ENCODE data around the gene RPL7L1.
"Not testable (repeated sequence)": the region's sequence is repeated elsewhere in the genome, so short reads cannot be mapped to it uniquely, and the experiment has no call there.

Gene RPL7L1

DNA sequence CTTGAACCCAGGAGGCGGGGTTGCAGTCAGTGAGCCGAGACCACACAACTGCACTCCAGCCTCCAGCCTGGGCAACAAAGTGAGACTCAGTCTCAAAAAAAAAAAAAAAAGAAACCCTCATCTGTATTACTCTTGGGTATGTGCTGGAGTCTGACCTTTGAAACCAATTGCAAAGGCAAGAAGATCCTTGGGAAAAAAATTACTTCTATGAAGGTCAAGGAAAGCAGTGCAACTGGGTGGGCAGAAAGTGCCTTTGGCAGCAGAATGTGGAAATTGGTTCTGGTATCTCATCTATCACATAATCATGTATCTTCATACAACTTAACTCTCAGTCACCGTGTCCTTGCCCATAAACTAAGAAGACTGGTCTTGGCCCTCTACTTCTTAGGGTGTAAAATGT, 7.7 kb upstream of the RPL7L1 start:
- DNase-seq (ENCODE audit: extremely low spot score): no peak
- POLR2A ChIA-PET: no interaction called here
- CTCF ChIA-PET: no interaction called here
- TF ChIP-seq, protein P1, sequence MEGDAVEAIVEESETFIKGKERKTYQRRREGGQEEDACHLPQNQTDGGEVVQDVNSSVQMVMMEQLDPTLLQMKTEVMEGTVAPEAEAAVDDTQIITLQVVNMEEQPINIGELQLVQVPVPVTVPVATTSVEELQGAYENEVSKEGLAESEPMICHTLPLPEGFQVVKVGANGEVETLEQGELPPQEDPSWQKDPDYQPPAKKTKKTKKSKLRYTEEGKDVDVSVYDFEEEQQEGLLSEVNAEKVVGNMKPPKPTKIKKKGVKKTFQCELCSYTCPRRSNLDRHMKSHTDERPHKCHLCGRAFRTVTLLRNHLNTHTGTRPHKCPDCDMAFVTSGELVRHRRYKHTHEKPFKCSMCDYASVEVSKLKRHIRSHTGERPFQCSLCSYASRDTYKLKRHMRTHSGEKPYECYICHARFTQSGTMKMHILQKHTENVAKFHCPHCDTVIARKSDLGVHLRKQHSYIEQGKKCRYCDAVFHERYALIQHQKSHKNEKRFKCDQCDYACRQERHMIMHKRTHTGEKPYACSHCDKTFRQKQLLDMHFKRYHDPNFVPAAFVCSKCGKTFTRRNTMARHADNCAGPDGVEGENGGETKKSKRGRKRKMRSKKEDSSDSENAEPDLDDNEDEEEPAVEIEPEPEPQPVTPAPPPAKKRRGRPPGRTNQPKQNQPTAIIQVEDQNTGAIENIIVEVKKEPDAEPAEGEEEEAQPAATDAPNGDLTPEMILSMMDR (IDR thresholded peaks at IDR 0.05; ENCODE audit: control extremely low read depth, extremely low read depth, low read depth, missing control alignments): no peak

GRCh38 chr6:42873313-42873712, 6.1 kb upstream of the RPL7L1 start:
- ChIA-PET CTCF (interaction anchor here (0.9 to 1.4 kb wide), 4 partner anchors 26 to 211 kb away, joined by 3 read pairs; no protein-coding TSS in a partner anchor), POLR2A (no interaction called here)
- no peak for DNase-seq (ENCODE audit: extremely low spot score)
- TF ChIP-seq, protein P1 (IDR thresholded peaks at IDR 0.05; ENCODE audit: control extremely low read depth, extremely low read depth, low read depth, missing control alignments): no peak

DNA sequence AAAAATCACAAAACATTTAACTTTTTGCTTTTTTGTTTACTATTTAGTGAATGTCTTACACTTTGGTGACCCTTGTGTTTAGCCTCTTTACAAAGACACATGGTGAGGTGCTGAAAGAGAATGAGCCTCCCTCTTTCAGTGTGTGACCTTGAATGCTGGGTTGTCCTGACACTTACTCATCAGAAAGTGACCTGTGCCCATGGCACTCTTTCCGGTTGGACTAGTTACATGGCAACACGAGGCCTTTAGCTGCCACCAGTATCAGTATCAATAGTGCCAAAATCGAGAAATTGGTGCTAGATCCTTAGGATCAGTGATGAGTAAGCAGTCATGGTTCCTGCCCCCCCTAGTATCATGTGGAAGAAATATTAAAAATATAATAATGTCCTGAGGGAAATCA, 1.7 kb upstream of the RPL7L1 start:
- TF ChIP-seq, protein P1 (IDR thresholded peaks at IDR 0.05; ENCODE audit: control extremely low read depth, extremely low read depth, low read depth, missing control alignments): no peak
- ChIA-PET CTCF (interaction anchor here (0.6 to 4.9 kb wide), 13 partner anchors 8 to 317 kb away, joined by 3 to 34 read pairs (median 3); no protein-coding TSS in a partner anchor), POLR2A (no interaction called here)
- no peak for DNase-seq (ENCODE audit: extremely low spot score)

- DNase-seq (ENCODE audit: extremely low spot score): not testable (repeated sequence)
- CTCF ChIA-PET: interaction anchor here (1.3 to 4.9 kb wide), 6 partner anchors 11 to 333 kb away, joined by 3 to 34 read pairs (median 4); a partner anchor contains a TSS
- POLR2A ChIA-PET: interaction anchor here (0.5 to 1.2 kb wide), 4 partner anchors 8 to 656 kb away, joined by 3 read pairs; partner anchors contain the start of gene TBCC
Measured at GRCh38 chr6:42880240-42880817, 913 bp downstream of the RPL7L1 start.

DNA sequence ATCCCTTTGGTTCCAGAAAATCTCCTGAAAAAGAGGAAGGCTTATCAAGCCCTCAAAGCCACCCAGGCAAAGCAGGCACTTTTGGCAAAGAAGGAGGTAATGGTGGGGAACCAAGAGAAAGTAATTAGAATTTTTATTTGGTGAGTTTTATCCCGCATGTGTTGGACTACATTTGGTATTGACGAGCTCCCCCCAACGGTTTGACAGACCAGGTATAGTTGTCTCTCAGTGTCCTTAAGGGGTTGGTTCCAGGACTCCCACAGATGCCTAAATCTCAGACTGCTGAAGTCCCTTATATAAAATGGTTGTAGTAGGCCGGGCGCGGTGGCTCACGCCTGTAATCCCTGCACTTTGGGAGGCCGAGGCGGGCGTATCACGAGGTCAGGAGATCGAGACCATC, 1.5 kb downstream of the RPL7L1 start:
- CTCF ChIA-PET: interaction anchor here (1.7 to 3.2 kb wide), 2 partner anchors 10 to 154 kb away, joined by 4 to 13 read pairs; a partner anchor contains a TSS
- POLR2A ChIA-PET: interaction anchor here (0.7 kb wide), 1 partner anchor 135 kb away, joined by 3 read pairs; the partner anchor contains the start of gene TBCC

DNA sequence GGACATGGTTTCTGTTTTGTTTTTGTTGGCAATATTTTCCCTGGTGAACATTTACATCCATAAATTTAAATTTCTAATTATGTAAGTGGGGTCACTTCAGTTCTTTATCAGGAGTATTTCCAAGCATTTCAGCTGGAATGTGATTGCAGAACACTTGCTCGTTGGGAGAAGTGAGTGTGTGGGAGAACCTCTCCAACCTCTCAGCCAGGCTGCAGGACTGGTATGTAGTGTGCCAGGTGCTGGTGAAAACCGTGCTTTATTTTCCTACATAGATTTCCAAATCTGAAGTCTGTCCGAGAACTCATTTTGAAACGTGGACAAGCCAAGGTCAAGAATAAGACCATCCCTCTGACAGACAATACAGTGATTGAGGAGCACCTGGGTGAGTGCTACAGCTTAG, 6.3 kb downstream of the RPL7L1 start:
- ChIA-PET POLR2A (interaction anchor here (0.7 kb wide), 1 partner anchor 307 kb away, joined by 3 read pairs; no protein-coding TSS in a partner anchor), CTCF (interaction anchor here (2.0 kb wide), 1 partner anchor 8 kb away, joined by 7 read pairs; no protein-coding TSS in a partner anchor)
- no peak for DNase-seq (ENCODE audit: extremely low spot score)
- TF ChIP-seq, protein P1 (IDR thresholded peaks at IDR 0.05; ENCODE audit: control extremely low read depth, extremely low read depth, low read depth, missing control alignments): no peak

More for the DNA sequence above, 1.5 kb downstream of the RPL7L1 start:
- not testable (repeated sequence) for DNase-seq (ENCODE audit: extremely low spot score)

GRCh38 chr6:42888201-42888600, 8.8 kb downstream of the RPL7L1 start:
- POLR2A ChIA-PET: interaction anchor here (0.6 kb wide), 1 partner anchor 58 kb away, joined by 4 read pairs; no protein-coding TSS in a partner anchor
- DNase-seq (ENCODE audit: extremely low spot score); CTCF ChIA-PET: not testable (repeated sequence)

- ChIA-PET POLR2A (interaction anchor here (0.7 kb wide), 1 partner anchor 94 kb away, joined by 3 read pairs; no protein-coding TSS in a partner anchor), CTCF (interaction anchor here (1.6 kb wide), 1 partner anchor 164 kb away, joined by 4 read pairs; no protein-coding TSS in a partner anchor)
- DNase-seq (ENCODE audit: extremely low spot score): no peak
- TF ChIP-seq, protein P1 (IDR thresholded peaks at IDR 0.05; ENCODE audit: control extremely low read depth, extremely low read depth, low read depth, missing control alignments): no peak
Measured at GRCh38 chr6:42889815-42890214, 10.4 kb downstream of the RPL7L1 start.
